ENCODE results near the gene AHRR.
"Not testable (repeated sequence)": the region's sequence is repeated elsewhere in the genome, so short reads cannot be mapped to it uniquely, and the experiment has no call there.

AHRR gene

DNA sequence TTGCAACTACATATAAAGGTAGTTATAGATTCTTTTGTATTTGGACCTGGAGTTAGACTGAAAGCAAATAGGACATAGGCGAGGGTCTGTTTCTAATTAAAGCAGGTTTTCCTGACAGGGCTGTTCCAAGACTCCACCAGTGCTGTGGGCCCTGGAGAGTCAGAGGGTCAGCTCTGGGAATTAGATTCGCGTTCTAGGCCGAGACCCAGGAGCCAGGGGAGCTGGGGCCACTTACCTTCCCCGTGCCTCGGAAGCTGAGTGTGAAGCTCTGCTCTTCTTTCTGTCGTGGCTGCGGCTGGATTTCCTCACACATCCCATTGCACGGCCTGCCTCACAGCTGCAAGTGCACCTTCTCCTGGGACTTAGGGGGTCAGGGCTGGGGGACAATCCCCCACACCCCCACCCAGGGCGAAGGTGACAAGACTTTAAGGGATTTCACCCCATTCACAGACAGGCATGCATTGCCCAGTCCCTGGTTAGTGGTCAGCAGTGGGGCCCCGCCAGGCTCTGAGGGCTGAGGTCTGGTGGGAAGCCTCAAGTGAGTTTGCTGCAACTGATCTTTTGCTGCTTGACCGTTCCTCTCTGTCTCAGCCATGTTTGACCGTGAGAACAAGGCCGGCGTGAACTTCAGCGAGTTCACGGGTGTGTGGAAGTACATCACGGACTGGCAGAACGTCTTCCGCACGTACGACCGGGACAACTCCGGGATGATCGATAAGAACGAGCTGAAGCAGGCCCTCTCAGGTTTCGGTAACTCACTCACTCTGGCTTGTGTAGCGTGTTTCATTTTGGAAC lies 15.3 kb upstream of the AHRR start:
- no peak for DNase-seq

GRCh38 chr5:307306-307705 lies 14.2 kb upstream of the AHRR start:
- no peak for DNase-seq

- DNase-seq: no peak
Measured at GRCh38 chr5:307794-308579, 13.5 kb upstream of the AHRR start.

GRCh38 chr5:308672-309271 lies 12.7 kb upstream of the AHRR start:
- DNase-seq: no peak

DNA sequence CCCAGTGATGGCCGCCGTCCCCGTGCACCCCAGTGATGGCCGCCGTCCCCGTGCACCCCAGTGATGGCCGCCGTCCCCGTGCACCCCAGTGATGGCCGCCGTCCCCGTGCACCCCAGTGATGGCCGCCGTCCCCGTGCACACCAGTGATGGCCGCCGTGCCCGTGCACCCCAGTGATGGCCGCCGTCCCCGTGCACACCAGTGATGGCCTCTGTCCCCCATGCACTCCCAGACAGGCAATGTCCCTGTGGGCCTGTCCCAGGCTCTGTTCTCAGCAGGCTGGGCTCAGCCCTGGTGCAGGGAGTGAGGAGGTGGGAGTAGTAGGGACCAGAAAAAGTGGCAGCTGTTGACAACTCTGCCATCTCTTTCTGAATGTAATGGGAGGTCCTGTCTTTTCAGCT lies 11.7 kb upstream of the AHRR start:
- DNase-seq: not testable (repeated sequence)

- DNase-seq: no peak
Measured at GRCh38 chr5:310516-310915, 11.0 kb upstream of the AHRR start.

DNA sequence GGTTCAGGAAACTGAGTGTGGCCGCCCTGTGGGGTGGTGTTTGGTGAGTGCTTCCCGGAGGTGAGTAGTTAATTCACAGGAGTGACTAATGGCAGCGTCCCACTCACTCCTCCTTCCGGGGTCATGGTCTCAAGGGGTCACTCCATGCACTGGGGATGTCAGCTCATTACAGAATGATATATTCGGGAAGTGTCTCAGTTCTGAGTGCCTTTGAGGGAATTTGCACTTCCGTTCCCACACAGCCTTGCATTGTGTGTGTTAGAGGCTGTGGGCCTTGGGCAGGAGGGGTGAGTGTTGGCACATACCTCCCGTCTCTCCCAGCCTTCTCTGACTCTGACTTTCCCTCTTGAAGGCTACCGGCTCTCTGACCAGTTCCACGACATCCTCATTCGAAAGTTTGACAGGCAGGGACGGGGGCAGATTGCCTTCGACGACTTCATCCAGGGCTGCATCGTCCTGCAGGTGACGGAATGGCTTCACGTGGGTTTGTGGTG lies 10.5 kb upstream of the AHRR start:
- no peak for DNase-seq

GRCh38 chr5:311963-312362 lies 9.6 kb upstream of the AHRR start:
- DNase-seq: no peak

- no peak for DNase-seq
Measured at GRCh38 chr5:312845-313244, 8.7 kb upstream of the AHRR start.

DNA sequence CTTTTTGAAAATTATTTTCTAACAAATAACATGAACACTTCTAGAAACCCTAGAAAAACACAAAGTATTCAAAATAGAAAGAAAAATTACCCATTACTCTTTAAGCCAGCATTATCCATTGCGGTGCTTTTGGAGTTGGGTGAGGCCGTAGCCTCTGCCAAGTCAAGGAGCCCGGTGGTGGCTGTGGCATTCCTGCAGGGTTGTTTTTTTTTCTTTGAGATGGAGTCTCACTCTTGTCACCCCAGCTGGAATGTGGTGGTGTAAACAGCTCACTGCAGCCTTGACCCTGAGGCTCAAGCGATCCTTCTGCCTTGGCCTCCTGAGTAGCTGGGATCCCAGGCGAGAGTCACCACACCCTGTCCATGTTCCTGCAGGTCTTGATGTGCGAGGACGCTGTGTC lies 8.2 kb upstream of the AHRR start:
- no peak for DNase-seq

- no peak for DNase-seq
Measured at GRCh38 chr5:313806-314376, 7.6 kb upstream of the AHRR start.

- no peak for DNase-seq
Measured at GRCh38 chr5:314676-315487, 6.6 kb upstream of the AHRR start.

GRCh38 chr5:315488-316209 lies 5.9 kb upstream of the AHRR start:
- DNase-seq: no peak

GRCh38 chr5:316210-317085 lies 5.1 kb upstream of the AHRR start:
- DNase-seq: no peak

- DNase-seq: peak; percentile 7 to 10
Measured at GRCh38 chr5:317086-317811, 4.3 kb upstream of the AHRR start.

DNA sequence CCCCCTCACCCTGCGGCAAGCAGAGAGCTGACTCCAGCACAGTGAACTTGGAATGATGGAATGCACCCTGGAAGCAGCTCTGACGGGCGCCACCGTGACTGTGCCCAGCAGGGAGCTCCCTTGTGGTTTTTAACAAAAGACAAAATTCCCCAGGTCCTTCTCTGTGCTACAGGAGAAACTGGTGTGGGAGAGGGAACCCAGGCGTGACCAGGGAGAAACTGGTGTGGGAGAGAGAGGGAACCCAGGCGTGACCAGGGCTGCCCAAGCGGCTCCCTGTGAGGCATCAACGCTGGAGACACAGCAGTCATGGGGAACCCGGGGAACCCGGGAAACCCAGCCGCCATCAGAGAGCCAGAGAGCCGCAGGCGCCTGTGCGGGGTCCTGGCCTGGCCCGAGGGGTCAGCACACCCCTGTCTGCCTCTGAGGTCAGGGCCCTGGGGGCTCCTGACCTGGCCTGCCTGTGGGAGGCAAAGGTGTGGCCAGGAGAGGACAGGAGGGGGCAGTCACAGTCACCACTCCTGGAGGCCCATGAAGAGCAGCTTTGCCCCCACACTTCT lies 3.1 kb upstream of the AHRR start:
- DNase-seq: no peak

GRCh38 chr5:318931-319601 lies 2.4 kb upstream of the AHRR start:
- no peak for DNase-seq

GRCh38 chr5:320524-321229 lies 837 bp upstream of the AHRR start:
- no peak for DNase-seq

Measured in CD4-positive, alpha-beta T cell treated with Interferon alpha-2 for 1 hour (primary cell).